Keratinocyte (primary cell): ENCODE measurements around the gene PDCD11. TPM values are rescaled to one million over a fixed set of nuclear protein-coding genes. Genes with fewer than 3 reads are reported as not detected.

Experiments used
- DNase-seq: peaks from one replicate; pipeline ENCODE4 v3.0.0-alpha.2; 2011; ENCODE audit warnings: low read depth, missing footprints, low spot score
- FAIRE-seq: peaks from 2 replicates; lab custom pipeline; 2011; peaks lifted over from hg19 to GRCh38; lab: Jason Lieb, UNC
- H2AFZ ChIP-seq: 2 replicates; pipeline ENCODE4 v1.6.0; 2012; ENCODE audit warnings: low read length, control low read depth, inconsistent platforms; ENCODE audit not compliant: control insufficient read depth
- H3K27ac ChIP-seq: 2 replicates; pipeline ENCODE4 v1.5.1; 2011; ENCODE audit warnings: low read length; ENCODE audit not compliant: control insufficient read depth, insufficient read depth
- H3K27me3 ChIP-seq: 3 replicates; pipeline ENCODE4 v1.6.0; 2011; ENCODE audit warnings: low read length; ENCODE audit not compliant: control insufficient read depth, insufficient read depth; ENCODE audit errors: extremely low read depth
- H3K36me3 ChIP-seq, 2 experiments: 2 replicates in 1 of 2; 3 replicates in 1 of 2; pipeline ENCODE4 v1.5.1; 2011; ENCODE audit warnings: low read length in 2 of 2, mild to moderate bottlenecking in 1 of 2; ENCODE audit not compliant: control insufficient read depth in 2 of 2, insufficient read depth in 2 of 2; ENCODE audit errors: extremely low read depth in 1 of 2
- H3K4me1 ChIP-seq: 3 replicates; pipeline ENCODE4 v1.5.1; 2011; ENCODE audit warnings: low read length; ENCODE audit not compliant: control insufficient read depth, insufficient read depth; ENCODE audit errors: extremely low read depth
- H3K4me2 ChIP-seq: 3 replicates; pipeline ENCODE4 v1.6.0; 2011; ENCODE audit warnings: low read depth, low read length; ENCODE audit not compliant: control insufficient read depth, insufficient read depth; ENCODE audit errors: extremely low read depth
- H3K4me3 ChIP-seq, 3 experiments: fragments of 200-600 bp in 1 of 3; sonication (generic) in 1 of 3; 2 replicates in 2 of 3; 3 replicates in 1 of 3; pipeline ENCODE4 v1.5.1; 2011 to 2016; ENCODE audit warnings: low read length in 3 of 3, mild to moderate bottlenecking in 3 of 3, control low read depth in 2 of 3, inconsistent platforms in 1 of 3, low read depth in 1 of 3, mixed read lengths in 1 of 3, mixed run types in 1 of 3, moderate library complexity in 1 of 3; ENCODE audit not compliant: control insufficient read depth in 2 of 3, insufficient read depth in 2 of 3; ENCODE audit errors: extremely low read depth in 1 of 3
- H3K79me2 ChIP-seq: 2 replicates; pipeline ENCODE4 v1.6.0; 2012; ENCODE audit warnings: low read length; ENCODE audit not compliant: control insufficient read depth, insufficient read depth
- H3K9ac ChIP-seq: 3 replicates; pipeline ENCODE4 v1.6.0; 2011; ENCODE audit warnings: low read length; ENCODE audit not compliant: control insufficient read depth, insufficient read depth; ENCODE audit errors: extremely low read depth
- H3K9me1 ChIP-seq: 3 replicates; pipeline ENCODE4 v1.6.0; 2011; ENCODE audit warnings: low read length; ENCODE audit not compliant: control insufficient read depth, insufficient read depth; ENCODE audit errors: extremely low read depth
- H3K9me3 ChIP-seq: 2 replicates; pipeline ENCODE4 v1.5.1; 2012; ENCODE audit warnings: low read depth, low read length; ENCODE audit not compliant: control insufficient read depth
- H4K20me1 ChIP-seq: 3 replicates; pipeline ENCODE4 v1.6.0; 2011; ENCODE audit warnings: low read length; ENCODE audit not compliant: control insufficient read depth, insufficient read depth; ENCODE audit errors: extremely low read depth
- EZH2 ChIP-seq: IDR thresholded peaks from one replicate; pipeline ENCODE4 v1.6.1; 2012; ENCODE audit warnings: inconsistent platforms, mild to moderate bottlenecking, low read length, moderate library complexity
- dilution Hi-C: fragments of 300-500 bp; cut with MboI; formaldehyde crosslinking; loops from one replicate; pipeline ENCODE4 v1.7.0; 2020; ENCODE audit warnings: low sequenced_read_pairs; ENCODE audit not compliant: extremely low pct_ligation_motif_present
- polyA plus RNA-seq, 5 experiments: library from polyadenylated mRNA; depleted of rRNA in 3 of 5; stranded (reverse) in 3 of 5; stranded (forward) in 1 of 5; unstranded in 1 of 5; fragments of >200 nt; gene quantifications; 1 replicate in 1 of 5; 2 replicates in 3 of 5; 3 replicates in 1 of 5; pipeline versions ENCODE4 v1.2.1 to v1.2.3, GENCODE V29; 2011 to 2012; ENCODE audit warnings: missing spikeins in 2 of 5, low read depth in 1 of 5, low replicate concordance in 1 of 5
- TF ChIP-seq, protein P1 (sequence below), 3 experiments: IDR thresholded peaks in 1 of 3; conservative IDR thresholded peaks in 1 of 3; optimal IDR thresholded peaks in 1 of 3; 2 replicates in 2 of 3; 3 replicates in 1 of 3; pipeline versions ENCODE3 to v1.5.1; 2011; ENCODE audit warnings: low read length in 3 of 3, mild to moderate bottlenecking in 3 of 3, moderate library complexity in 2 of 3, control low read depth in 1 of 3, inconsistent platforms in 1 of 3; ENCODE audit not compliant: insufficient read depth in 2 of 3; ENCODE audit errors: extremely low read depth in 1 of 3

PDCD11 gene
- polyA plus RNA-seq, 1 donor (not counting 4 experiments of a cell fraction or from before 2014, with no cell fraction given), result 28.6 TPM

DNA sequence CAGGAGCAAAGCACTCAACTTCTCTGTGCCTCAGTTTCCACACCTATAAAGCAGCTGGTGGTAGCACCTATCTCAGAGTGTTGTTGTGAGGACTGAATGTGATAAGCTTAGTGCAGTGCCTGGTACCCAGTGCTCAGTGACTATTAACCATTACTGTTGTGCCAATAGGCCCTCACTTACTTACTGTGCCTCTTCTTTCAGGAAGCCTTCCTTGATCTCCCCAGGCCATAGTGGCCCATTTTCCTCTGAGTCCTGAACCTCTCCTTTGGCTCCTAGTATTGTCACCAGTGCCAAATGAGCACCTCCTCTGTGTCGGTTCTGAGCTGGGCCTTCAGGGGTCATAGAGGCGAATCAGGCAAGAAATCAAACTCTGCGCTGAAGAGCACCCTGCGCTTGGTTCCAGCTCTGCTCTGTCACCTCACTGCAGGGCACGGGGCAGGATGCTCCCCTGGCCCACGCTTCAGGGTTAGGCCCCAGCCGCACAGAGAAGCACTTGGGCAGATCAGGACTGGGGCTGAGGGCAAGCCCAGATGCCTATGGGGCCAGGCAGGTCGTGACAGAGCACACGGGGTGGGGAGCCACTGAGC lies 59.7 kb downstream of the PDCD11 start:
- Histone ChIP-seq H3K9me3 (no peaks in the 10 kb centered on the region), H4K20me1 (no peaks in the 10 kb centered on the region), H3K9ac (no peak overlapping the region), H3K9me1 (no peaks in the 10 kb centered on the region), H3K79me2 (no peaks in the 10 kb centered on the region), H3K36me3 (peaks cover 0 to 4% of the 10 kb centered on the region in 2 experiments), H3K4me2 (no peak overlapping the region), H3K27ac (no peak overlapping the region), H2AFZ (no peak overlapping the region), H3K27me3 (no peaks in the 10 kb centered on the region), H3K4me1 (peaks cover 11% of the 10 kb centered on the region), H3K4me3 (no peak overlapping the region)
- no peak for TF ChIP-seq EZH2
- TF ChIP-seq, protein P1, sequence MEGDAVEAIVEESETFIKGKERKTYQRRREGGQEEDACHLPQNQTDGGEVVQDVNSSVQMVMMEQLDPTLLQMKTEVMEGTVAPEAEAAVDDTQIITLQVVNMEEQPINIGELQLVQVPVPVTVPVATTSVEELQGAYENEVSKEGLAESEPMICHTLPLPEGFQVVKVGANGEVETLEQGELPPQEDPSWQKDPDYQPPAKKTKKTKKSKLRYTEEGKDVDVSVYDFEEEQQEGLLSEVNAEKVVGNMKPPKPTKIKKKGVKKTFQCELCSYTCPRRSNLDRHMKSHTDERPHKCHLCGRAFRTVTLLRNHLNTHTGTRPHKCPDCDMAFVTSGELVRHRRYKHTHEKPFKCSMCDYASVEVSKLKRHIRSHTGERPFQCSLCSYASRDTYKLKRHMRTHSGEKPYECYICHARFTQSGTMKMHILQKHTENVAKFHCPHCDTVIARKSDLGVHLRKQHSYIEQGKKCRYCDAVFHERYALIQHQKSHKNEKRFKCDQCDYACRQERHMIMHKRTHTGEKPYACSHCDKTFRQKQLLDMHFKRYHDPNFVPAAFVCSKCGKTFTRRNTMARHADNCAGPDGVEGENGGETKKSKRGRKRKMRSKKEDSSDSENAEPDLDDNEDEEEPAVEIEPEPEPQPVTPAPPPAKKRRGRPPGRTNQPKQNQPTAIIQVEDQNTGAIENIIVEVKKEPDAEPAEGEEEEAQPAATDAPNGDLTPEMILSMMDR (optimal IDR thresholded peaks at IDR 0.05 in 1 of 3, IDR thresholded peaks at IDR 0.05 in 1 of 3, conservative IDR thresholded peaks at IDR 0.05 in 1 of 3; ENCODE audit: extremely low read depth in 1 of 3, insufficient read depth in 2 of 3, low read length in 3 of 3), result no peak
- dilution Hi-C loops, result no loop called here
- FAIRE-seq, result no peak
- DNase-seq, result no peak

DNA sequence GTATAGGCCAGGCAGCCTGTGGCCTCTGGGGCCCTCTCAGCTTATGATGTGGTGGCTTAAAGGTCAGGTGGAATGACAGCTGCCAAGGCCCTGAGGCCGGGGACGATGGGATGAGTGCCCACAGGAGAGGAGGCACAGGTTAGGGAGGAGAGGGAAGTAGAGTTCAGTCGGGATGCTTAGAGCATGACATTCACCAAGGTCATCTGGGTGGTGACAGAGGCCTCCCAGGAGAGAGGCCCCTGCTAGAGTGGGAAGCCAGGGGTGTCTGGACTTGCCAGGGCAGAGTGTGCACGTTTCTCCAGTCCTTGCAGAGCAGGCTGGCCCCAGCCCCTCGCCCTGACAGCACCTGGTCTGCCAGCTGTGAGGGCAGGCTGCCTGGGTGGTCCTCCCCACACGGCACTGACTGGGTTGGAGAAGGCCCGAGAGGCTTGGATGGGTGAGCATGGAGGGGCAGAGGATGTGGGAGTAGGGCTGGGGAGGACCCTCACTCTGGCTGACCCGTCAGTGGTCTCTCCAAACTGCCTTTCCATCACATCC lies 60.8 kb downstream of the PDCD11 start:
- no peak for FAIRE-seq
- Histone ChIP-seq H3K36me3 (no peaks in the 10 kb centered on the region), H3K9me1 (no peaks in the 10 kb centered on the region), H3K27me3 (no peaks in the 10 kb centered on the region), H3K79me2 (no peaks in the 10 kb centered on the region), H3K4me2 (no peak overlapping the region), H3K9ac (no peak overlapping the region), H3K9me3 (no peaks in the 10 kb centered on the region), H4K20me1 (no peaks in the 10 kb centered on the region), H2AFZ (no peak overlapping the region), H3K4me1 (peaks cover under 1% of the 10 kb centered on the region), H3K27ac (no peak overlapping the region), H3K4me3 (no peak overlapping the region)
- no peak for DNase-seq
- dilution Hi-C loops, result no loop called here
- TF ChIP-seq EZH2, result no peak
- TF ChIP-seq, protein P1 (optimal IDR thresholded peaks at IDR 0.05 in 1 of 3, IDR thresholded peaks at IDR 0.05 in 1 of 3, conservative IDR thresholded peaks at IDR 0.05 in 1 of 3; ENCODE audit: extremely low read depth in 1 of 3, insufficient read depth in 2 of 3, low read length in 3 of 3), result no peak
